Activated naive CD4-positive, alpha-beta T cell treated with anti-CD3 and anti-CD28 coated beads, Interleukin-2, amount 10 ng/mL, durations not matched to agents 5 hours and 36 hours (primary cell): ENCODE results near the gene SYT11. TPM values are rescaled to one million over a fixed set of nuclear protein-coding genes. Genes with fewer than 3 reads are reported as not detected.

Source experiments
- total RNA-seq, 2 experiments: library from RNA; stranded (reverse); gene quantifications; one replicate each; pipeline ENCODE4 v1.2.3, GENCODE V29; 2021

SYT11 gene
- 1 to 10 TPM; 5.7 to 6.2 TPM for total RNA-seq

DNA sequence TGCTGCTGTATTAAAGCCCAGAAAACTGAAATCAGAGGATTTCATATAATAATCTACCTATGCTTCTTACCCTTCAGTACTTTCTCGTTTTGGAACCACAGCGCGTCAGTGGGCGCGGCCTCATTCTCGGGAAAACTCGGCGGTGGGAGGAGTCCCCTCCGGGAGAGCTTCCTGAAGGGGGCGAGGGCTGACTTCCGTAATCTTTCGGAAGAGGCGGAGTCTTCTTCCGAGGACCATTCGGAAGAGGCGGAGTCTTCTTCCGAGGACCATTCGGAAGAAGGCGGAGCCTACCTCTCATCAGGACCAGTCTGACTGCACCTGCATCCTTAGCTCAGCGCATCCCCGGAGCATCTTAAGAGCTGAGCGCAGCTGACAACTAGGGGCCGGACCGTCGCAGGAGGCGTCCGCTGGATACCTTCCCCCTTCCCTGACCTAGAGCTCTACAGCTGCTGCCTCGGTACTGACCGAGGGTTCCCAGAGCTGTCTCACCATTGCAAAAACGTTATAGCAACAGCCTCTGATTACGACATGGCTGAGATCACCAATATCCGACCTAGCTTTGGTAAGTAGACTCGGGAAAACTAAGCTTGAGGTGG is at the start of gene SYT11:
Gene SYT11 (plus strand): TSS at position 334 of the 596 bp plus-strand sequence. CDS start 195 bp downstream, at position 529.

GRCh38 chr1:155856975-155857930 is 2.1 kb upstream of the SYT11 start, which contains the start of gene GON4L:
Gene GON4L, minus strand, starts transcription at chr1:155857214. Its CDS starts 3,434 bp downstream, at chr1:155853780.

GRCh38 chr1:155911156-155912055 is 52.0 kb downstream of the SYT11 start, which contains the start of gene RIT1:
Gene RIT1, minus strand, starts transcription at chr1:155911349. Its CDS starts 588 bp downstream, at chr1:155910761.

DNA sequence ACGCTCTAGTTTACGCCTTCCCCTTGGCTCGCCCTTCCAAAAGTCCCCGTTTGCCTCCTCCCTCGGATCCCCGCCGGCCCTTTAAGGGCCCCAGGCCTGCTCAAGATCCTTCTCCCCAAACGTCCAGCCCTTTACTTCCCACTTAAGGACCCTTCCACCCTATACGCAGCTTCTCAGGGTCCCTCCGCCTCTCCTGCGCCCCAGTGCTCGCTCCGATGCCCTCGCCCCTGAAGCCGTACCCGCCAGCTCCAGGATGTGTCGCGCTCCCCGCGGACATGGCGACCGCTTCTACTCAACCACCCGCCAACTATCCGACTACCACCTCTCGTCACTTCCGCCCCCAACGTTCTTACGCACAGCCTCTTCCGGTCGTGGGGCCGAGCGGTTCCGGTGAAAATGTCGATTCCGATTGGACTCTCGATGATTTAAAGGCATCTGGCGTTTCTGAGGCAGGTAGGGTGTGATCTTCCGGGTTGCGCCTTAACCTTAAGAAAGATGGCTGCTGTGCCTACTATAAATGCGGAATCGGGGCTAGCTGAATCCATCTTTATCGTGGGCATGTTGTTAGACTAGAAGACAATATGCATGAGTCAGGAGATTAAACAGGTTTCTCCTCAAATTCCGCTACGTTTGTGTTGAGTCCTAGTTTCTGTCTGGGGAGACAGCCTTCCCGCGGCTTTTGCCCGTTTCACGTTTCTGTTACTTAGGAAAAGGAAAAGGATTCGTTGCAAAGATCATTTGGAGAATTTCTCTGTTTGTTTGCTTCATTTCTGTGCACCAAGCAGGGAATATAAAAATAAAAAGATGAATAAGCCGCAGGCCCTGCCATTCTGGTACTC is 74.9 kb downstream of the SYT11 start, which contains the start of gene KHDC4:
Gene KHDC4 (minus strand): TSS at position 317 of the 839 bp plus-strand sequence. CDS start 40 bp downstream, at position 277.

Other genes starting within 250 kb of the SYT11 start
- 10 to 100 TPM; 50.7 to 53.1 TPM for gene MSTO1, start 249.3 kb upstream of the SYT11 start, total RNA-seq
- gene YY1AP1, start 170.8 kb upstream of the SYT11 start, total RNA-seq = 10 to 100 TPM; 70.9 to 73.8 TPM
- 100 to 1,000 TPM; 120 to 132 TPM for gene DAP3, start 170.5 kb upstream of the SYT11 start, total RNA-seq
- 10 to 100 TPM; 71.3 to 71.5 TPM for gene GON4L, start 2.4 kb upstream of the SYT11 start, total RNA-seq
- gene RIT1, start 51.8 kb downstream of the SYT11 start, total RNA-seq = 10 to 100 TPM; 32.1 to 33.1 TPM
- 10 to 100 TPM; 59.4 to 61.4 TPM for gene KHDC4, start 74.8 kb downstream of the SYT11 start, total RNA-seq
- not detected for gene RXFP4, start 82.1 kb downstream of the SYT11 start, total RNA-seq
- 100 to 1,000 TPM; 140 to 156 TPM for gene ARHGEF2, start 119.0 kb downstream of the SYT11 start, total RNA-seq
- gene SSR2, start 161.4 kb downstream of the SYT11 start, total RNA-seq = 100 to 1,000 TPM; 291 to 312 TPM
- 10 to 100 TPM; 26.2 to 26.5 TPM for gene UBQLN4, start 194.2 kb downstream of the SYT11 start, total RNA-seq
- 10 to 100 TPM; 46.8 to 57.1 TPM for gene LAMTOR2, start 195.2 kb downstream of the SYT11 start, total RNA-seq
- under 1 TPM; 0.81 to 0.99 TPM for gene RAB25, start 201.6 kb downstream of the SYT11 start, total RNA-seq
- gene MEX3A, start 222.9 kb downstream of the SYT11 start, total RNA-seq = not detected